CD4-positive, alpha-beta memory T cell (primary cell): ENCODE measurements around the gene PIGK. TPM values are rescaled to one million over a fixed set of nuclear protein-coding genes. Genes with fewer than 3 reads are reported as not detected.
"Not testable (repeated sequence)": the region's sequence is repeated elsewhere in the genome, so short reads cannot be mapped to it uniquely, and the experiment has no call there.

Experiments used
- CTCF ChIA-PET: fragments of 350-600 bp; sonication (Branson Sonifier 250); formaldehyde crosslinking; loops from one replicate; lab custom pipeline; 2021; ENCODE audit warnings: inconsistent platforms; ENCODE audit not compliant: partially characterized antibody; lab: Charles Lee
- POLR2A ChIA-PET: fragments of 350-600 bp; sonication (Branson Sonifier 250); formaldehyde crosslinking; loops from one replicate; lab custom pipeline; 2021; ENCODE audit not compliant: partially characterized antibody; lab: Charles Lee
- DNase-seq, 5 donors: peaks; one replicate each; pipeline versions ENCODE4 v3.0.0 to v3.0.0-alpha.2; 2020 to 2022; ENCODE audit warnings: mixed read lengths in 1 of 5
- H3K27ac ChIP-seq: one replicate; pipeline ENCODE4 v1.7.0; 2013; ENCODE audit warnings: low read depth, low read length
- H3K27me3 ChIP-seq: 2 replicates; pipeline ENCODE4 v1.7.0; 2013; ENCODE audit warnings: mild to moderate bottlenecking, low read length, moderate library complexity; ENCODE audit not compliant: insufficient read depth
- H3K36me3 ChIP-seq: 2 replicates; pipeline ENCODE4 v1.7.0; 2013; ENCODE audit warnings: mild to moderate bottlenecking, low read length, moderate library complexity; ENCODE audit not compliant: insufficient read depth
- H3K4me1 ChIP-seq: 2 replicates; pipeline ENCODE4 v1.7.0; 2013; ENCODE audit warnings: mild to moderate bottlenecking, low read length, moderate library complexity; ENCODE audit not compliant: insufficient read depth
- H3K4me3 ChIP-seq, 2 donors: one replicate each; pipeline ENCODE4 v1.7.0; 2013; ENCODE audit warnings: low read length in 2 of 2, mild to moderate bottlenecking in 1 of 2
- H3K9me3 ChIP-seq, 2 donors: one replicate each; pipeline ENCODE4 v1.7.0; 2013; ENCODE audit warnings: low read length in 2 of 2, control low read depth in 1 of 2; ENCODE audit not compliant: control insufficient read depth in 1 of 2
- H3K27ac Mint-ChIP-seq, 7 donors: one replicate each; pipeline ENCODE4 v1.8.0; 2020 to 2021; ENCODE audit warnings: mixed read lengths in 7 of 7, mild to moderate bottlenecking in 6 of 7, inconsistent platforms in 3 of 7, moderate library complexity in 3 of 7
- H3K27me3 Mint-ChIP-seq, 2 donors: one replicate each; pipeline ENCODE4 v1.8.0; 2020 to 2021; ENCODE audit warnings: mixed read lengths in 2 of 2
- H3K36me3 Mint-ChIP-seq, 2 donors: one replicate each; pipeline ENCODE4 v1.8.0; 2020 to 2021; ENCODE audit warnings: mixed read lengths in 2 of 2, inconsistent platforms in 1 of 2, mild to moderate bottlenecking in 1 of 2
- H3K4me1 Mint-ChIP-seq, 4 donors: one replicate each; pipeline ENCODE4 v1.8.0; 2020 to 2021; ENCODE audit warnings: mixed read lengths in 4 of 4, mild to moderate bottlenecking in 1 of 4
- H3K4me3 Mint-ChIP-seq, 8 donors: one replicate each; pipeline ENCODE4 v1.8.0; 2020 to 2021; ENCODE audit warnings: mixed read lengths in 8 of 8, mild to moderate bottlenecking in 7 of 8, moderate library complexity in 6 of 8, inconsistent platforms in 3 of 8
- H3K9me3 Mint-ChIP-seq, 8 donors: one replicate each; pipeline ENCODE4 v1.8.0; 2020 to 2021; ENCODE audit warnings: mixed read lengths in 8 of 8, mild to moderate bottlenecking in 5 of 8, inconsistent platforms in 3 of 8, moderate library complexity in 1 of 8
- intact Hi-C: fragments of 100-400 bp; cut with micrococcal nuclease; formaldehyde crosslinking; loops from one replicate; pipeline ENCODE4 v1.15.1; 2023
- polyA plus RNA-seq, 2 donors: library from polyadenylated mRNA; unstranded; fragments of 300-500 nt; fragmentation: Illumina TruSeq; gene quantifications; one replicate each; pipeline ENCODE4 v1.2.3, GENCODE V29; 2021
- total RNA-seq, 2 experiments: library from RNA; stranded (reverse); gene quantifications; one replicate each; pipeline ENCODE4 v1.2.3, GENCODE V29; 2021

The PIGK gene
- total and polyA plus RNA-seq, 4 experiments from 2014 or later: 26.4 to 72.0 (median 31.9) TPM

DNA sequence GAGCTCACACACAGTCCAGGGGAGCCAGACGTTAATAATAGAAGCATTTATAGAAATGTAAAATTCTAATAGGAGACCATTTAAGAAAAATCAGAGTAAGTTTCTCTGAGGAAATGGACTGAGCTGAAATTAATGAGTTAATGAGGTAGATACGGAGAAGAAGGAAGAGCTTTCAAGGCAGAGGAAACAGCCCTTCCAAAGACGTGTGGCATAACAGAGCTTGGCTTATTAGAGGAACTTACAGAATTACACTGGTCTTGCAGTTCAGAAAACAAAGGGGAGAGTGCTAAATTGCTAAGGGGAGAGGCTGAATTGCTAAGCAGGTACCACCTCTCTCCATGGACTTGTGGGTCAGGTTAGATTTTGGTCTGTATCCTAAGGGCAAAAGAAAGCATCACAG, 8.2 kb upstream of the PIGK start:
- no peak overlapping the region for H3K27ac ChIP-seq
- no peaks in the 10 kb centered on the region for H3K4me1 ChIP-seq
- Mint-ChIP-seq H3K27ac (peak overlapping the region in 1 of 7 donors; percentile 20), H3K27me3 (peaks cover 0 to 2% of the 10 kb centered on the region in 2 donors), H3K36me3 (peaks cover 4 to 21% of the 10 kb centered on the region in 2 donors), H3K4me3 (no peak overlapping the region), H3K9me3 (peaks cover 0 to 4% (median under 1%) of the 10 kb centered on the region in 8 donors), H3K4me1 (peaks cover 0 to 13% (median under 1%) of the 10 kb centered on the region in 4 donors)
- intact Hi-C loops: no loop called here
- POLR2A ChIA-PET: no interaction called here
- H3K4me3 ChIP-seq: no peak overlapping the region
- H3K27me3 ChIP-seq: no peaks in the 10 kb centered on the region
- CTCF ChIA-PET: interaction anchor here (1.1 kb wide), 1 partner anchor 18 kb away, joined by 3 read pairs; no protein-coding TSS in a partner anchor
- H3K36me3 ChIP-seq: no peaks in the 10 kb centered on the region
- DNase-seq: no peak
- H3K9me3 ChIP-seq: no peaks in the 10 kb centered on the region

DNA sequence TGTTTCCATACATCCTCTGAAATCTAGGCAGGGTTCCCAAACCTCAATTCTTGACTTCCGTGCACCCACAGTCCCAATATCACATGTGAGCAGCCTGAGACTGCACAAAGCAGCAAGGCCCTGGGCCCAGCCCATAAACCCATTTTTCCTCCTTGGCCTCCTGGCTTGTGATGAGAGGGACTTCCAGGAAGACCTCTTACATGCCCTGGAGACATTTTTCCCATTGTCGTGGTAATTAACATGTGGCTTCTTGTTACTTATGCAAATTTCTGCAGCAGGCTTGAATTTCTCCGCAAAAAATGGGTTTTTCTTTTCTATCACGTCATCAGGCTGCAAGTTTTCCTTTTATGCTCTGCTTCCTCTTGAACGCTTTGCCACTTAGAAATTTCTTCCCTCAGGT, 3.3 kb upstream of the PIGK start:
- no peaks in the 10 kb centered on the region for H3K27me3 Mint-ChIP-seq
- Histone ChIP-seq H3K4me1 (peaks cover 15% of the 10 kb centered on the region), H3K36me3 (no peaks in the 10 kb centered on the region), H3K4me3 (no peak overlapping the region), H3K27me3 (no peaks in the 10 kb centered on the region), H3K9me3 (no peaks in the 10 kb centered on the region), H3K27ac (no peak overlapping the region)
- no peak overlapping the region for H3K4me3 Mint-ChIP-seq
- ChIA-PET POLR2A (no interaction called here), CTCF (no interaction called here)
- intact Hi-C loops: no loop called here
- no peak for DNase-seq
- H3K27ac Mint-ChIP-seq: peak overlapping the region in 2 of 7 donors; percentile 29 to 35
- H3K4me1 Mint-ChIP-seq: peaks cover 11 to 36% (median 28%) of the 10 kb centered on the region in 4 donors
- peaks cover 0 to 1% (median 0%) of the 10 kb centered on the region in 8 donors for H3K9me3 Mint-ChIP-seq
- H3K36me3 Mint-ChIP-seq: peaks cover 25 to 35% of the 10 kb centered on the region in 2 donors

DNA sequence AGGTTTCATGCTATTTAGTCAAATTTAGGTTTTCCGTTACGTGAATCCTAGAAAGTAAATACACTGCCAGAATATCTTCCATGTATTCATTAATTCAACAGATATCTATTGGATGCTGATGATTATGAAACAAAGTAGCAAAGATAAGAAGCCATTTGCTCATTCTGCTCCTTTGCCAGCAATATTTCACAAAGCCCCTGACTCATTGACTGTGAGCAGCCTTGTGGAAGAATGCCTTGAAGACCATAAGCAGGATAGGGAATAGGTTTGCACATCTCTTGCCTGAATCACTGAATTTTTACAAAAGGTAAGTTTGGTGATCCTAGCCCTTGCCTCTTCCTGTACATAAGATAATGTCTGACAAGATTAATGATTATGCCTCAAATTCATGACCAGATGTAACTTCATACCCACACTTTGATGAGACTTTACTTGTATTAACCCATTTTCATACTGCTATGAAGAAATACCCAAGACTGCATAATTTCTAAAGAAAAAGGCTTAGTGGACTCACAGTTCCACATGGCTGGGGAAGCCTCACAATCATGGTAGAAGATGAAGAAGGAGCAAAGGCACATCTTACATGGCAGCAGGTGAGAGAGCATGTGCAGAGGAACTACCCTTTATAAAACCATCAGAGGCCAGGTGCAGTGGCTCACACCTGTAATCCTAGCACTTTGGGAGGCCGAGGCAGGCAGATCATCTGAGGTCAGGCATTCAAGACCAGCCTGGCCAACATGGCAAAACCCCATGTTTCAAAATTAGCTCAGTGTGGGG, 1.6 kb upstream of the PIGK start:
- Mint-ChIP-seq H3K4me3 (peak overlapping the region; percentile 50 to 97 (median 68)), H3K27ac (no peak overlapping the region), H3K4me1 (peaks cover 17 to 49% (median 38%) of the 10 kb centered on the region in 4 donors), H3K27me3 (no peaks in the 10 kb centered on the region), H3K36me3 (peaks cover 25 to 35% of the 10 kb centered on the region in 2 donors), H3K9me3 (peaks cover 0 to 1% (median 0%) of the 10 kb centered on the region in 8 donors)
- intact Hi-C loops: no loop called here
- DNase-seq: no peak
- CTCF ChIA-PET: interaction anchor here (1.4 kb wide), 1 partner anchor 24 kb away, joined by 3 read pairs; no protein-coding TSS in a partner anchor
- H3K27ac ChIP-seq: no peak overlapping the region
- peaks cover 23% of the 10 kb centered on the region for H3K4me1 ChIP-seq
- no peaks in the 10 kb centered on the region for H3K27me3 ChIP-seq
- no peak overlapping the region for H3K4me3 ChIP-seq
- no peaks in the 10 kb centered on the region for H3K36me3 ChIP-seq
- POLR2A ChIA-PET: interaction anchor here (1.5 kb wide), 1 partner anchor 88 kb away, joined by 8 read pairs; no protein-coding TSS in a partner anchor
- no peaks in the 10 kb centered on the region for H3K9me3 ChIP-seq

DNA sequence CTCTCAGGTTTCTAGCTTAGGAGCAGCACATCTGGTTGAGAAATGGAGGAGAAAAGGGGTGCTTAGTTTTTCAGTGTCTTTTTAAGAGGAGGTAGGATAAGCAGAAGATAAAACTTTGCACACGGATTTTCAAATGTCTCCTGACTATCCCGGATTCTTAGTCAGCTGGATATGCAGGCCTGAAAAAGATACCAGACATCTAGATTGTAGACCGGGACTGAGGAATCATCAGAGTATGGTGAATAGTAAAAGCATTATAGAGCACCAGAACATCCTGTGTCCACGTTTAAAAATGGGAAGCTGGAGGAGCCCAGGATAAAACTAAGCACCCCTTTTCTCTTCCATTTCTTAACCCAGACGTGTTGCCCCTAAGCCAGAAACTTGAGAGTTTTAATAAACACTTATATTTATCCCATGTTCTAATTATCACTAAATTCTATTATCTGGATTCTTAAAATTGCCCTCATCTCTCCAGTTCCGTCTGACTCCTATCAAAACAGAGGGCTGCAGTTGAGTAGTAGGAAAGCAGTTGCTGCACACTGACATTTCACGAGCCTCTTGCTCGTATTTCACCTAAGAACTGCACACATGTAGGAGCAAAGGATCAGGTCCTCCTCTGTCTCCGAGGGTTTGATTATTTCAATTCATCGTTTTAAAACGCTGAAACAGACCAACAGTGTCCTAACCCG, 609 bp downstream of the PIGK start:
- H3K9me3 Mint-ChIP-seq: peaks cover 0 to 1% (median 0%) of the 10 kb centered on the region in 8 donors
- H3K27ac ChIP-seq: peak overlapping the region; percentile 74
- H3K4me3 ChIP-seq: peak overlapping the region; percentile 90 to 99
- peaks cover 33% of the 10 kb centered on the region for H3K4me1 ChIP-seq
- POLR2A ChIA-PET: interaction anchor here (1.9 kb wide), 1 partner anchor 464 kb away, joined by 8 read pairs; the partner anchor contains the start of gene ZZZ3
- H3K36me3 Mint-ChIP-seq: peaks cover 25% of the 10 kb centered on the region in 2 donors
- no peaks in the 10 kb centered on the region for H3K27me3 Mint-ChIP-seq
- intact Hi-C loops: loop anchor here (1.0 to 10.0 kb wide), 6 partner anchors 64 to 466 kb away; partner anchors contain the start of genes AK5 and ZZZ3
- H3K36me3 ChIP-seq: no peaks in the 10 kb centered on the region
- CTCF ChIA-PET: interaction anchor here (1.2 kb wide), 1 partner anchor 72 kb away, joined by 3 read pairs; no protein-coding TSS in a partner anchor
- H3K27ac Mint-ChIP-seq: peak overlapping the region; percentile 93 to 97 (median 96)
- peaks cover 32 to 71% (median 55%) of the 10 kb centered on the region in 4 donors for H3K4me1 Mint-ChIP-seq
- peak overlapping the region; percentile 93 to 99 (median 96) for H3K4me3 Mint-ChIP-seq
- no peaks in the 10 kb centered on the region for H3K27me3 ChIP-seq
- no peaks in the 10 kb centered on the region for H3K9me3 ChIP-seq
- DNase-seq: peak in 1 of 5 donors; percentile 42

DNA sequence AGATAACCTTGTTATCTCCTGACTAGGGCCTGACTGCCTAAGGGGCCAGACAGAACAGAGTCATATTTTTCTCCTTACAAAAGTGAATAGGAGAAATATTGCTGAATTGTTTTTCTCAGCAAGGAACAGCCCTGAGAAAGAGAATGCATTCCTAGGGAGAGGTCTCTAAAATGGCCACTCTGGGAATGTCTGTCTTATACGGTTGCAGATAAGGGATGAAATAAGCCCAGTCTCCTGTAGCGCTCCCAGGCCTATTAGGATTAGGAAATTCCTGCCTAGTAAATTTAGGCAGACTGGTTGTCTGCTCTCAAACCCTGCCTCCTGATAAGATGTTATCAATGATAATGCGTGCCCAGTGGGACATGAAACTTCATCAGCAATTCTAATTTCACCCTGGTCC, 15.2 kb downstream of the PIGK start:
- H3K36me3 Mint-ChIP-seq: peaks cover 30 to 42% of the 10 kb centered on the region in 2 donors
- POLR2A ChIA-PET, H3K4me1 ChIP-seq, CTCF ChIA-PET, H3K27me3 Mint-ChIP-seq, H3K4me3 Mint-ChIP-seq, H3K4me1 Mint-ChIP-seq, H3K27me3 ChIP-seq, intact Hi-C loops, DNase-seq, H3K4me3 ChIP-seq, H3K9me3 ChIP-seq, H3K27ac ChIP-seq, H3K27ac Mint-ChIP-seq, H3K36me3 ChIP-seq: not testable (repeated sequence)
- peaks cover 0 to 15% (median 8%) of the 10 kb centered on the region in 8 donors for H3K9me3 Mint-ChIP-seq

DNA sequence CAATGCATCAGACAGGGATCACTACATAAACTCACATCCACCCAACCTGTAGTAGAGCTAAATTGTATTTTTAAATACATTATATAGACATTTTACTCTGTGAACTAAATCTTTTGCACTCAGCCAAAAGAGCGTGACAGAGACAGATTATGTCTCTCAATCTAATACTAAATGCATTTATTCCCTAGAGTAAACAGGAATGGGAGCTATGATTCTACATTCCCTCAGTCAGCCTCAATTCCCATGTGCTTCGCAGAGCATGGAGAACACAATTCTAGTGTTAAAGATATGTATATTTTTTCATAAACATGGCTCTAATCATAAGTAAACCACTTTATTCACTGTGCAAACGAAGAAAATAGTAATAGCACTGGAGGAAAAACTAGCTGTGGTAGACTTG, 16.5 kb downstream of the PIGK start:
- DNase-seq: no peak
- Mint-ChIP-seq H3K27me3 (no peaks in the 10 kb centered on the region), H3K4me1 (peaks cover 4 to 9% (median 8%) of the 10 kb centered on the region in 4 donors), H3K27ac (peak overlapping the region in 1 of 7 donors; percentile 36), H3K36me3 (peaks cover 29 to 43% of the 10 kb centered on the region in 2 donors), H3K9me3 (peaks cover 0 to 15% (median 8%) of the 10 kb centered on the region in 8 donors), H3K4me3 (no peak overlapping the region)
- intact Hi-C loops: no loop called here
- Histone ChIP-seq H3K27me3 (no peaks in the 10 kb centered on the region), H3K4me3 (no peak overlapping the region), H3K36me3 (no peaks in the 10 kb centered on the region), H3K27ac (no peak overlapping the region), H3K4me1 (no peaks in the 10 kb centered on the region), H3K9me3 (peaks cover 0 to 4% of the 10 kb centered on the region in 2 donors)
- ChIA-PET CTCF (no interaction called here), POLR2A (no interaction called here)

DNA sequence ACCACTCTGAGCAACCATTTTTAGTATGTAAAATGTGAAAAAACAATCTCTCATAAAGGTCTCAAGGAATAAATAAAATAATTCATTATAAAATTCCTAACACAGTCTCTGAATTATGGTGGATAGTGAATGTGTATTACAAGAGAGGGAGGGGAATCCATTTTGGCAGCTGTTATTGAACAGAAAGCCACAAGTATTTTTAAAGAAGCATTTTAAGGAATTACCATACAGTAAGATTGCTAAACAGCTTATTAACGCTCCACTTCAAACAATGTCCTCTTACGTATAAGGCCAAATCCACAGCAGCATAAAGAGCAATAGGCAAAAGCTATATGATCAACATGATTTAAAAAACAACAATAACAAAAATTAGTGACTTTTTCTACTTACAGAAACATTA, 18.4 kb downstream of the PIGK start:
- peaks cover 8 to 20% (median 12%) of the 10 kb centered on the region in 4 donors for H3K4me1 Mint-ChIP-seq
- Histone ChIP-seq H3K4me1 (peaks cover 5% of the 10 kb centered on the region), H3K4me3 (no peak overlapping the region), H3K27ac (no peak overlapping the region), H3K9me3 (peaks cover 0 to 4% of the 10 kb centered on the region in 2 donors), H3K36me3 (no peaks in the 10 kb centered on the region), H3K27me3 (no peaks in the 10 kb centered on the region)
- H3K4me3 Mint-ChIP-seq: no peak overlapping the region
- intact Hi-C loops: no loop called here
- peaks cover 35 to 45% of the 10 kb centered on the region in 2 donors for H3K36me3 Mint-ChIP-seq
- no peak overlapping the region for H3K27ac Mint-ChIP-seq
- no peak for DNase-seq
- ChIA-PET POLR2A (interaction anchor here (0.6 kb wide), 1 partner anchor 30 kb away, joined by 3 read pairs; no protein-coding TSS in a partner anchor), CTCF (no interaction called here)
- H3K9me3 Mint-ChIP-seq: peaks cover 0 to 15% (median 8%) of the 10 kb centered on the region in 8 donors
- H3K27me3 Mint-ChIP-seq: no peaks in the 10 kb centered on the region
